22Rv1 (cell line): ENCODE measurements around the gene UNC79.

Experiments
- CTCF ChIP-seq: fragments of 450-650 bp; IDR thresholded peaks from 2 replicates; pipeline ENCODE4 v1.5.1; 2017; ENCODE audit warnings: mild to moderate bottlenecking
- ZFX ChIP-seq: fragments of 450-650 bp; IDR thresholded peaks from 2 replicates; pipeline ENCODE4 v1.6.1; 2017; ENCODE audit warnings: antibody characterized with exemption, borderline replicate concordance

- no peak for TF ChIP-seq CTCF
- TF ChIP-seq ZFX = no peak
Observed at GRCh38 chr14:93493054-93493453, 62.3 kb downstream of the UNC79 start.
